Spleen (tissue), 11 donors: ENCODE results near the gene DDO. TPM values are rescaled to one million over a fixed set of nuclear protein-coding genes. Genes with fewer than 3 reads are reported as not detected.

Source experiments
- DNase-seq: peaks from one replicate; pipeline ENCODE4 v3.0.0-alpha.2; 2020
- H3K27ac ChIP-seq, 8 donors: fragments of 200-600 bp; sonication (generic) in 7 of 8; 1 replicate in 4 of 8; 2 replicates in 4 of 8; pipeline versions ENCODE4 v1.5.0 to v1.8.0; 2016 to 2021; ENCODE audit warnings: inconsistent platforms in 4 of 8, mild to moderate bottlenecking in 4 of 8, moderate library complexity in 1 of 8
- H3K27me3 ChIP-seq, 7 donors: fragments of 200-600 bp; sonication (generic) in 6 of 7; replicated peaks in 1 of 7; 1 replicate in 4 of 7; 2 replicates in 3 of 7; pipeline versions ENCODE4 v1.5.0 to v1.8.0; 2016 to 2021; ENCODE audit warnings: inconsistent platforms in 3 of 7, mild to moderate bottlenecking in 1 of 7
- H3K36me3 ChIP-seq, 6 donors: fragments of 200-600 bp; sonication (generic) in 5 of 6; 1 replicate in 4 of 6; 2 replicates in 2 of 6; pipeline versions ENCODE4 v1.5.0 to v1.8.0; 2016 to 2021; ENCODE audit warnings: inconsistent platforms in 2 of 6
- H3K4me1 ChIP-seq, 6 donors: fragments of 200-600 bp; sonication (generic) in 5 of 6; 1 replicate in 3 of 6; 2 replicates in 3 of 6; pipeline versions ENCODE4 v1.5.0 to v1.8.0; 2016 to 2021; ENCODE audit warnings: inconsistent platforms in 3 of 6
- H3K4me3 ChIP-seq, 8 donors: fragments of 200-600 bp; sonication (generic) in 7 of 8; 1 replicate in 4 of 8; 2 replicates in 4 of 8; pipeline versions ENCODE4 v1.5.0 to v1.8.0; 2016 to 2021; ENCODE audit warnings: inconsistent platforms in 4 of 8, mild to moderate bottlenecking in 4 of 8, moderate library complexity in 2 of 8
- H3K9me3 ChIP-seq, 8 donors: fragments of 200-600 bp; sonication (generic) in 7 of 8; 1 replicate in 4 of 8; 2 replicates in 4 of 8; pipeline versions ENCODE4 v1.5.0 to v1.8.0; 2016 to 2021; ENCODE audit warnings: inconsistent platforms in 4 of 8
- POLR2A ChIP-seq, 3 donors: fragments of 450-650 bp; IDR thresholded peaks; one replicate each; pipeline ENCODE4 v1.5.1; 2017; ENCODE audit warnings: antibody characterized with exemption in 3 of 3, mild to moderate bottlenecking in 1 of 3
- POLR2AphosphoS5 ChIP-seq, 3 donors: sonication (generic); formaldehyde crosslinking; IDR thresholded peaks; one replicate each; pipeline ENCODE4 v1.5.1; 2017; ENCODE audit warnings: antibody characterized with exemption in 3 of 3
- WGBS, 5 donors: extraction: QIAGEN DNeasy Blood & Tissue Kit in 3 of 5; methylation state at CpG; one replicate each; pipeline versions ENCODE4 v1.1.5 to v1.1.7; 2013 to 2018; 5-methylcytosine and 5-hydroxymethylcytosine counted together
- intact Hi-C: fragments of 100-400 bp; cut with DNase I; formaldehyde crosslinking; loops from one replicate; pipeline ENCODE4 v1.15.0; 2023; ENCODE audit warnings: low total_unique reads
- polyA plus RNA-seq, 3 donors: library from polyadenylated mRNA; stranded (reverse); fragments of 200-250 nt; gene quantifications; one replicate each; pipeline ENCODE4 v1.2.1, GENCODE V29; 2013
- total RNA-seq, 7 donors: library from RNA; depleted of rRNA in 3 of 7; stranded (reverse); fragments of >200 nt in 3 of 7; fragmentation: NEBNext Ultra II Directional in 4 of 7; extraction: Animal tissue kit (Norgen Biotek cat#: 25700) in 4 of 7; gene quantifications; one replicate each; pipeline versions ENCODE4 v1.1.0 to v1.2.1, GENCODE V29; 2016 to 2021
- TF ChIP-seq, protein P1 (sequence below), 11 experiments: fragments of 200-600 bp in 7 of 11; fragments of 450-650 bp in 4 of 11; sonication (generic) in 4 of 11; IDR thresholded peaks in 8 of 11; conservative IDR thresholded peaks in 3 of 11; 1 replicate in 7 of 11; 2 replicates in 4 of 11; pipeline versions ENCODE4 v1.4.0 to v1.8.0; 2016 to 2021; ENCODE audit warnings: antibody characterized with exemption in 11 of 11, inconsistent platforms in 4 of 11, mild to moderate bottlenecking in 1 of 11
- donor health status: healthy with polysubstance abuse.
- donor health status: DM: no; HTN: no; CAD: no; lungs with moderate emphysema.
- donor health status: DM: no; HTN: no; CAD: no.
- donor health status: Bipolar disorder and iron deficiency.
- donor health status: healthy.
- donor health status: DM: no; HTN: no; CAD: no.
- donor health status: DM: yes; HTN: yes; CAD: no.

Gene DDO
- total and polyA plus RNA-seq, 10 donors = 0.68 to 4.1 (median 1.7) TPM

DNA sequence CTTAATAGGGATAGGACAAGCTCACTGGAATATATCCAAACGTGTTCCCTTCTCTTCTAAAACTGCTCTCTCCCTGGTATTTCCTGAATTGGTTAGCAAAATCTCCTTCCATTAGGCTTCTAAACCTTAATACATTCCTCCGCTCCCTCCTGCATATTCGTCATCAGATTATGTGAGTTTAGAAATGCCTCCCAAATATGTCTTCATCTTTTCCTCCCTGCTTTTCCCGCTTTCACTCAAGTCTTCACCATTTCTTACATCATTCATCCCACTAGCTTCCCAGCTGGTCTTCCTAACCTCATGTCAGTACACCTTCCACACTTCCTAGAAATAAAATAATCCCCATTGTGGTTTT is 34.1 kb upstream of the DDO start:
- intact Hi-C loops = no loop called here
- H3K4me3 ChIP-seq = no peak overlapping the region
- DNase-seq = no peak
- TF ChIP-seq POLR2AphosphoS5 (IDR thresholded peaks at IDR 0.05) (no peak), POLR2A (IDR thresholded peaks at IDR 0.05) (no peak)
- TF ChIP-seq, protein P1, sequence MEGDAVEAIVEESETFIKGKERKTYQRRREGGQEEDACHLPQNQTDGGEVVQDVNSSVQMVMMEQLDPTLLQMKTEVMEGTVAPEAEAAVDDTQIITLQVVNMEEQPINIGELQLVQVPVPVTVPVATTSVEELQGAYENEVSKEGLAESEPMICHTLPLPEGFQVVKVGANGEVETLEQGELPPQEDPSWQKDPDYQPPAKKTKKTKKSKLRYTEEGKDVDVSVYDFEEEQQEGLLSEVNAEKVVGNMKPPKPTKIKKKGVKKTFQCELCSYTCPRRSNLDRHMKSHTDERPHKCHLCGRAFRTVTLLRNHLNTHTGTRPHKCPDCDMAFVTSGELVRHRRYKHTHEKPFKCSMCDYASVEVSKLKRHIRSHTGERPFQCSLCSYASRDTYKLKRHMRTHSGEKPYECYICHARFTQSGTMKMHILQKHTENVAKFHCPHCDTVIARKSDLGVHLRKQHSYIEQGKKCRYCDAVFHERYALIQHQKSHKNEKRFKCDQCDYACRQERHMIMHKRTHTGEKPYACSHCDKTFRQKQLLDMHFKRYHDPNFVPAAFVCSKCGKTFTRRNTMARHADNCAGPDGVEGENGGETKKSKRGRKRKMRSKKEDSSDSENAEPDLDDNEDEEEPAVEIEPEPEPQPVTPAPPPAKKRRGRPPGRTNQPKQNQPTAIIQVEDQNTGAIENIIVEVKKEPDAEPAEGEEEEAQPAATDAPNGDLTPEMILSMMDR (IDR thresholded peaks at IDR 0.05 in 8 of 11, conservative IDR thresholded peaks at IDR 0.05 in 3 of 11) = no peak
- 65 to 84% (median 74%) methylated on average over 4 of the region's 4 CpGs for WGBS, 5 donors
- H3K36me3 ChIP-seq = no peaks in the 10 kb centered on the region
- H3K9me3 ChIP-seq = no peaks in the 10 kb centered on the region
- no peak overlapping the region for H3K27ac ChIP-seq
- H3K4me1 ChIP-seq = peaks cover 0 to 3% (median 0%) of the 10 kb centered on the region in 6 donors
- no peaks in the 10 kb centered on the region for H3K27me3 ChIP-seq

DNA sequence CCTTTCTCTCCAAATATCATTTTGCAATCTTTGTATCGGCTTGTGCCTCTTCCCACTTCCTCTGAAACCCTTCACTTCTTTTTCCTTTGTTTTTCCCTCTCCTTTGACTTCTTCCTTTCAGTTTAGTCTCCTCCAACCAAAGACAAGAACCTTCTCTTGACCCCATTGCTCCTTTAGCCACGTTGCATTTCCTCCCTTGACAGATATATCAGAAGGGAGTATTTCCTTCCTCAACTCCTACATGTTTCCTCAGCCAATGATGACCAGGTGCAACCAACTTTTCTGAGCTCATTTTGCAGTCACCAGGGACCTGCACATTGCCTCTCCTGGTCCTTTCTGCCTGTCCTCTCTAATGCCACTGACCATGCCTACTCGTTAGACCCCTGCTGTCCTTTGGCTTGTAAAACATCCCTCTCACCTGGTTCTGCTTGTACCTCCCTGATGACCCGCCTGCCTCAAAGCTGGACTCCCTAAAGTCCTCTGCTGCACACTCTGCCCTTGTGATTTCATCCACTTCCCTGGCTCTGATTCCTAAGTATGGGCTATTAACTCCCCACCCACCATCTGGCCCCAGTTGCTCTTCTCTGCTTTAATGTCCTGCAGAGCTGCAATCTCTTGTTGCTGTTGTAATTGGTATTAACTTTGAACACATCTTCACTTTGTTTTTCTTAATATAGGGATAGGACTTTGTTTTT is 33.6 kb upstream of the DDO start:
- Histone ChIP-seq H3K4me1 (peaks cover 0 to 3% (median 0%) of the 10 kb centered on the region in 6 donors), H3K36me3 (no peaks in the 10 kb centered on the region), H3K9me3 (no peaks in the 10 kb centered on the region), H3K27me3 (no peaks in the 10 kb centered on the region), H3K4me3 (no peak overlapping the region), H3K27ac (no peak overlapping the region)
- intact Hi-C loops = no loop called here
- DNase-seq = no peak
- 38 to 46% (median 40%) methylated on average over 4 of the region's 4 CpGs for WGBS, 5 donors
- TF ChIP-seq, protein P1 (IDR thresholded peaks at IDR 0.05 in 8 of 11, conservative IDR thresholded peaks at IDR 0.05 in 3 of 11) = no peak
- TF ChIP-seq POLR2AphosphoS5 (IDR thresholded peaks at IDR 0.05) = no peak
- TF ChIP-seq POLR2A (IDR thresholded peaks at IDR 0.05) = no peak

DNA sequence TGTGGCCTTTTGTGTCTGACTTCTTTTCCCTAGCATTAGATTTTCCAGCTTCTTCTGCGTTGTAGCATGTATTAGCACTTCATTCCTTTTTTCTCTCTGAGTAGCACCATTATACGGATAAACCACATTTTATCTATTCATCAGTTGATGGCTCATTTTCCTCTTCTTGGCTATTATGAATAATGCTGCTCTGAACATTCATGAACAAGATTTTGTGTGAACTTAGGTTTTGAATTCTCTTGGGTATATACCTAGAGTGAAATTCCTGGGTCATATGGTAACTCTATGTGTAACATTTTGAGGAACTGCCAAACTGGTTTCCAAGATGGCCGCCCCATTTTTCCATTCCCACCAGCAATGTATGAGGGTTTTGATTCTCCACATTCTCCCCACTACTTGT is 32.4 kb upstream of the DDO start:
- peaks cover 0 to 3% (median 0%) of the 10 kb centered on the region in 6 donors for H3K4me1 ChIP-seq
- H3K9me3 ChIP-seq = no peaks in the 10 kb centered on the region
- no peak overlapping the region for H3K27ac ChIP-seq
- H3K4me3 ChIP-seq = no peak overlapping the region
- no peak for DNase-seq
- intact Hi-C loops = no loop called here
- 90 to 98% (median 95%) methylated on average over 3 of the region's 3 CpGs for WGBS, 5 donors
- TF ChIP-seq, protein P1 (IDR thresholded peaks at IDR 0.05 in 8 of 11, conservative IDR thresholded peaks at IDR 0.05 in 3 of 11) = no peak
- TF ChIP-seq POLR2A (IDR thresholded peaks at IDR 0.05) = no peak
- no peak for TF ChIP-seq POLR2AphosphoS5 (IDR thresholded peaks at IDR 0.05)
- H3K27me3 ChIP-seq = no peaks in the 10 kb centered on the region
- no peaks in the 10 kb centered on the region for H3K36me3 ChIP-seq

DNA sequence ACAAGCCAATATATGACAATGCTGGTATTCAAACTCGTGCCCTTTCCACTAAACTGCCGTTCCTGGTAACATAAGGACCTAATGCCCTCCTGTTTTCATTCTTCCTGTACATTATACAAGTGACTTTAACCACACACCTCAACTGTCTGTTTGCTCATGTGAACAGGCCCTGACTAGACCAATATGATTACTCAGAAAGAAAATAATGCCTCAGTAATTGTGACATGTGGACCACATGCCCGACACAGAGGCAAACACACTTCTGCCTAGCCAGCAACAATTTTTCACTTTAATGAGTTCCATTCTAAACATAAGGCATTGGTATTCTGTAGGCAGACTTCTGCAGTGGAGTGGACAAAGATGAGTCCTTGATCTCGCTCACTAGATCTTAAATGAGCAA is 31.0 kb upstream of the DDO start:
- 75 to 86% (median 78%) methylated on average over 4 of the region's 4 CpGs for WGBS, 5 donors
- TF ChIP-seq POLR2A (IDR thresholded peaks at IDR 0.05) (no peak), POLR2AphosphoS5 (IDR thresholded peaks at IDR 0.05) (no peak)
- TF ChIP-seq, protein P1 (IDR thresholded peaks at IDR 0.05 in 8 of 11, conservative IDR thresholded peaks at IDR 0.05 in 3 of 11) = no peak
- Histone ChIP-seq H3K9me3 (no peaks in the 10 kb centered on the region), H3K27ac (no peak overlapping the region), H3K4me1 (peaks cover 0 to 3% (median 0%) of the 10 kb centered on the region in 6 donors), H3K4me3 (no peak overlapping the region), H3K27me3 (no peaks in the 10 kb centered on the region), H3K36me3 (no peaks in the 10 kb centered on the region)
- no peak for DNase-seq
- intact Hi-C loops = no loop called here
